Measurements from ENCODE around the gene AGBL5.

Gene AGBL5, protein sequence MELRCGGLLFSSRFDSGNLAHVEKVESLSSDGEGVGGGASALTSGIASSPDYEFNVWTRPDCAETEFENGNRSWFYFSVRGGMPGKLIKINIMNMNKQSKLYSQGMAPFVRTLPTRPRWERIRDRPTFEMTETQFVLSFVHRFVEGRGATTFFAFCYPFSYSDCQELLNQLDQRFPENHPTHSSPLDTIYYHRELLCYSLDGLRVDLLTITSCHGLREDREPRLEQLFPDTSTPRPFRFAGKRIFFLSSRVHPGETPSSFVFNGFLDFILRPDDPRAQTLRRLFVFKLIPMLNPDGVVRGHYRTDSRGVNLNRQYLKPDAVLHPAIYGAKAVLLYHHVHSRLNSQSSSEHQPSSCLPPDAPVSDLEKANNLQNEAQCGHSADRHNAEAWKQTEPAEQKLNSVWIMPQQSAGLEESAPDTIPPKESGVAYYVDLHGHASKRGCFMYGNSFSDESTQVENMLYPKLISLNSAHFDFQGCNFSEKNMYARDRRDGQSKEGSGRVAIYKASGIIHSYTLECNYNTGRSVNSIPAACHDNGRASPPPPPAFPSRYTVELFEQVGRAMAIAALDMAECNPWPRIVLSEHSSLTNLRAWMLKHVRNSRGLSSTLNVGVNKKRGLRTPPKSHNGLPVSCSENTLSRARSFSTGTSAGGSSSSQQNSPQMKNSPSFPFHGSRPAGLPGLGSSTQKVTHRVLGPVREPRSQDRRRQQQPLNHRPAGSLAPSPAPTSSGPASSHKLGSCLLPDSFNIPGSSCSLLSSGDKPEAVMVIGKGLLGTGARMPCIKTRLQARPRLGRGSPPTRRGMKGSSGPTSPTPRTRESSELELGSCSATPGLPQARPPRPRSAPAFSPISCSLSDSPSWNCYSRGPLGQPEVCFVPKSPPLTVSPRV

DNA sequence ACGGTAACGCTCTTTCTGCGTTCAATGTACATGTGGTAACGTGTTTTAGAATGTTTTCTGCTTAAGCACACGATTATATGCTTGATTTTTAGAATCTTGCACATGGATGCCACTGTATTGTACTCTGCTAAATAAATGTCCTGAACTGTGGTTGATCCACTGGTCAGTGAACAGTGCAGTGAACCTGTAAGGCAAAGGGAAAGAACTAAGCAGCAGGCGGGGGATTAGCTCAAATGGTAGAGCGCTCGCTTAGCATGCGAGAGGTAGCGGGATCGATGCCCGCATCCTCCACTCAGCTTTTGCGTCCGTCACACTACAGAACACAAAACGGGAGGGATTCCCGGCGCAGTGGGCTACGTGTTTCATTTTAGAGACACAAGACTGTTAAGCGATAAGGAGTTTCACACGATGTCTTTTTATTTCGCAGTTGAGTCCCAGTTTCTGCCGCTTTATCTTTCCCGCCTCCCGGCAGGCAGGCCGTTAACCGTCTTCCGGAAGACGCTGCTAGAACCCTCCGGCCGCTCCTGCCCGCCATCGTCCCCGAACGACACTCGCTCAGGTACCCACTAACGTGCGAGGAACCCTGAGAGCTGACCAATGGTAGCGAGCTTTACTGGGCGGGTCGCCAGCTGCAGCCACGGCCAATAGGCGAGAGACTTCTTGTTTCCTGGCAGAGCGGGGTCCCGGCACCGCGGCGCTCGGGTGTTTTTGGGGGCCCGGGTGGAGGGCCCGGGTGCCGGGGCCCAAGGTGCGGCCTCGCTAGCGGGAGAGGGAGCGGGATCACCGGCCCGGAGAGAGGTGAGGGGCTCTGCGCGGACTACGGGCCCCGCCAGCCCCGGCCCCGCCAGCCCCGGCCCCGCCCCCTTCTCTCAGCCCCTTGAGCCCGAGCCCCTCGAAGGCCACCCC lies at the start of gene AGBL5:
Gene AGBL5 (plus strand): TSS at position 673 of the 906 bp plus-strand sequence. CDS start 1,291 bp downstream, outside the sequence.
- DNase-seq (ENCODE audit: low read depth), result peak; percentile 89
- H3K4me3 ChIP-seq (ENCODE audit: low read length), result peak within 1 kb of the TSS; percentile 89
- TF ChIP-seq, protein P1, sequence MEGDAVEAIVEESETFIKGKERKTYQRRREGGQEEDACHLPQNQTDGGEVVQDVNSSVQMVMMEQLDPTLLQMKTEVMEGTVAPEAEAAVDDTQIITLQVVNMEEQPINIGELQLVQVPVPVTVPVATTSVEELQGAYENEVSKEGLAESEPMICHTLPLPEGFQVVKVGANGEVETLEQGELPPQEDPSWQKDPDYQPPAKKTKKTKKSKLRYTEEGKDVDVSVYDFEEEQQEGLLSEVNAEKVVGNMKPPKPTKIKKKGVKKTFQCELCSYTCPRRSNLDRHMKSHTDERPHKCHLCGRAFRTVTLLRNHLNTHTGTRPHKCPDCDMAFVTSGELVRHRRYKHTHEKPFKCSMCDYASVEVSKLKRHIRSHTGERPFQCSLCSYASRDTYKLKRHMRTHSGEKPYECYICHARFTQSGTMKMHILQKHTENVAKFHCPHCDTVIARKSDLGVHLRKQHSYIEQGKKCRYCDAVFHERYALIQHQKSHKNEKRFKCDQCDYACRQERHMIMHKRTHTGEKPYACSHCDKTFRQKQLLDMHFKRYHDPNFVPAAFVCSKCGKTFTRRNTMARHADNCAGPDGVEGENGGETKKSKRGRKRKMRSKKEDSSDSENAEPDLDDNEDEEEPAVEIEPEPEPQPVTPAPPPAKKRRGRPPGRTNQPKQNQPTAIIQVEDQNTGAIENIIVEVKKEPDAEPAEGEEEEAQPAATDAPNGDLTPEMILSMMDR (conservative IDR thresholded peaks at IDR 0.05; ENCODE audit: low read length), result no peak

DNA sequence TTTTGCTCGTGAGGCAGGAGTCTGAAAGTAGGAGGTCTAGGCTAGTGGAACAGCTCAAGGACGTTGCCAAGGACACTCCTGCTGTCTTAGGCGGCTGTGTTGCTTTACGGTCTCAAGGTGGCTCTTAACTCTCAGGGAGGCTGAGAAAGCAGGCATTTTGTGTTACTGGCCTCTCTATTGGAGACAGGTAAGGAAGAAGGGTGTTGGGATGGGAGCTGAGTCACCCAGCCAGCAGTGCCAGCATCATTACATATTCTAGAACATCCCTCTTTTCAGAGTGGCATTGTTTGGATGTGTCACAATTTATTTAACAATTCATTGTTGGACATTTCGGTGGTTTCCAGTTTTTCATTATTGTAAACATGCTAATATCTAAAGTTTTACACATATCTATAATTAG lies 49.5 kb upstream of the AGBL5 start:
- TF ChIP-seq, protein P1 (conservative IDR thresholded peaks at IDR 0.05; ENCODE audit: low read length), result no peak
- DNase-seq (ENCODE audit: low read depth), result no peak
- no peak overlapping the region for H3K4me3 ChIP-seq (ENCODE audit: low read length)

- H3K4me3 ChIP-seq (ENCODE audit: low read length), result no peak overlapping the region
- TF ChIP-seq, protein P1 (conservative IDR thresholded peaks at IDR 0.05; ENCODE audit: low read length), result no peak
- no peak for DNase-seq (ENCODE audit: low read depth)
Observed at GRCh38 chr2:27003007-27003406, 48.5 kb upstream of the AGBL5 start.

DNA sequence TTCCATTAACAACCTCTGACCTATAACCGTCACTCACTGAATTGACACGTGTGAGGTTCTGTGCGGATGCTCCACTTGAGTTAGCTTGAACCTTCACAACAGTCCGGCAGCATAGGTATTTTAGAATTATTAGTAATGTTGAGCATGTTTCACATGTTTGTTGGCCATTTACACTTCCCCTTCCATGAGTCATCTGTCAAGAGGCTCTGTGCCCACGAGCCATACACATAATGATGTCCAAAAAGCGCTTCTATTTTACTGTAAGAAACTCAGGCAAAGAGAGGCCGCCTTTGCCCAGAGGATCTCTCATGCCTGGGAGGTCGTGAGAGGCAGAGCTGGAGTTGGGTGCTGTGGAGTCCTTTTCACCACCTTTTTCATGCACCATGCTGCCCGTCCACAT lies 47.6 kb upstream of the AGBL5 start:
- DNase-seq (ENCODE audit: low read depth), result peak; percentile 47
- no peak overlapping the region for H3K4me3 ChIP-seq (ENCODE audit: low read length)
- TF ChIP-seq, protein P1 (conservative IDR thresholded peaks at IDR 0.05; ENCODE audit: low read length), result no peak

DNA sequence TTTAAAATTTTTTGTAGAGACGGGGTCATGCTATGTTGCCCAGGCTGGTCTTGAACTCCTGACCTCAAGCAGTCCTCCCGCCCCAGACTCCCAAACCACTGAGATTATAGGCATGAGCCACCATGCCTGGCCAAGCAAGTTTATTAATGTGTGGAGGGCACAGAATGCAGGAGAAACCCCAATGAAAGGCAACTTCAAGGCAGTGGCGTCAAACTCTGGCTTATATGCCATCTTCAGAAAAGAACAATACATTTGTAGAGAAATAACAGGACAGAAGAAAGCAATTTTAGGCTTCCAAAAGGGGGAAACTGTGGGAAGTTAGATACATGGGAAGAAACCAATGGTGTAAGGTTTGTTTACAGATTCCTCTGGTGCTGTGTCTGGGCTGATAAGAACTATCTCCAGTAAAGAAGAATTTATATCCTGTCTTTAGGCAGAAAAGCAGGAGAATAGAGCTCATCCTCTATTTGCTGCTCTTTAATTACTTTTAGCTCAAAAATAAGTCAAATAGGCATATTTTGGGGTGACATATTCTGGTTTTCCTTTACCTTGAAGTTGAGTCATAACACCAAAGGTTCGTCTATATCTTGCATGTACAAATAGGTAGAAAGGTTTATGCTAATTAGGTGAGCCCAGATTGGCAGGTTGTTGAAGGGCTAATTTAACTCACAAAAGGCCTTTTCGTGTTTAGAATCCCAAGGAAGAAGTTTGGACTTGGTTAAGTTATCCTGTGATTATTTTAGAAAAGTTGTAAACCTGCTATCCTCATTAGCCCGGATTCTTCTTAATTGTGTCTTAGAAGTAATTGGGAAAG lies 44.7 kb upstream of the AGBL5 start:
- no peak for DNase-seq (ENCODE audit: low read depth)
- no peak overlapping the region for H3K4me3 ChIP-seq (ENCODE audit: low read length)
- TF ChIP-seq, protein P1 (conservative IDR thresholded peaks at IDR 0.05; ENCODE audit: low read length), result no peak
